Neutrophil (primary cell): ENCODE data around the gene DPP8.
"Not testable (repeated sequence)": the region's sequence is repeated elsewhere in the genome, so short reads cannot be mapped to it uniquely, and the experiment has no call there.

ENCODE experiments used
- H3K27ac ChIP-seq: fragments of 200-600 bp; sonication (generic); 2 replicates; pipeline ENCODE4 v1.5.1; 2016; ENCODE audit warnings: mild to moderate bottlenecking, moderate library complexity
- H3K27me3 ChIP-seq: fragments of 200-600 bp; sonication (generic); 2 replicates; pipeline ENCODE4 v1.6.0; 2016; ENCODE audit warnings: mild to moderate bottlenecking
- H3K36me3 ChIP-seq: fragments of 200-600 bp; sonication (generic); 2 replicates; pipeline ENCODE4 v1.5.1; 2017
- H3K4me1 ChIP-seq, 2 experiments: fragments of 200-600 bp in 1 of 2; sonication (generic) in 1 of 2; 1 replicate in 1 of 2; 2 replicates in 1 of 2; pipeline versions ENCODE4 v1.5.1 to v1.6.1; 2013 to 2016; ENCODE audit warnings: low read depth in 1 of 2, low read length in 1 of 2, mild to moderate bottlenecking in 1 of 2, moderate library complexity in 1 of 2; ENCODE audit not compliant: control insufficient read depth in 1 of 2, insufficient read depth in 1 of 2
- H3K4me3 ChIP-seq, 2 experiments: fragments of 200-600 bp in 1 of 2; sonication (generic) in 1 of 2; 1 replicate in 1 of 2; 2 replicates in 1 of 2; pipeline ENCODE4 v1.5.1; 2013 to 2016; ENCODE audit warnings: low read depth in 1 of 2, low read length in 1 of 2, mild to moderate bottlenecking in 1 of 2, moderate library complexity in 1 of 2
- H3K9me3 ChIP-seq: fragments of 200-600 bp; sonication (generic); 2 replicates; pipeline ENCODE4 v1.5.1; 2016
- CTCF ChIP-seq: fragments of 200-600 bp; sonication (generic); IDR thresholded peaks from 2 replicates; pipeline ENCODE4 v1.5.1; 2016; ENCODE audit warnings: antibody characterized with exemption

The DPP8 gene

DNA sequence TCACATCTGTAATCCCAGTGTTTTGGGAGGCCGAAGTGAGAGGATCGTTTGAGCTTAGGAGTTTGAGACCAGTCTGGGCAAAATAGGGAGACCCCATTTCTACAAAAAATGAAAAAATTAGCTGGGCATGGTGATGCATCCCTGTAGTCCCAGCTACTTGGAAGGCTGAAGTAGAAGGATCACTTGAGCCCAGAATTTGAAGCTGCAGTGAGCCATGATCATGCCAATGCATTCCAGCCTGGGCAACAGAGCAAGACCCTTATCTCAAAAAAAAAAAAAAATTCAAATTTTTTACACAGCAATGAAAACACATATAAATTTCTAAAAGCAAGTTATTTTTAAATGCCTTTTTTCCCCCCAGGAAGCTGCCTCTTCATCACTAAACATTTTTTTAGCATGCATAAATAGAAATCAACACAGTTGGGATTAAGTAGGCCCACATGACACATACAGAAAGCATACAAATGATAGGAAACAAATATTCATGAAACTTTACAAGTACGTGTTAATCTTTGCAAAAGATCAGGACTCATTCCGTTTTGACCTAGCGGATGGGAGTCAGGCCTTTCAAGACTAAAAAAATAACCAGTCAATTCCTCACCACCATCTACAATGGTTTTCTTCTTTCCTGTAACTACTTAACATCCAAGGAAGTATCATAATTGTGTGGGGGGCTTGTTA is 49.1 kb downstream of the DPP8 start:
- Histone ChIP-seq H3K27ac (no peak overlapping the region), H3K4me1 (no peaks in the 10 kb centered on the region), H3K9me3 (no peaks in the 10 kb centered on the region), H3K4me3 (no peak overlapping the region), H3K27me3 (no peaks in the 10 kb centered on the region), H3K36me3 (peaks cover 98% of the 10 kb centered on the region)
- TF ChIP-seq CTCF: no peak

DNA sequence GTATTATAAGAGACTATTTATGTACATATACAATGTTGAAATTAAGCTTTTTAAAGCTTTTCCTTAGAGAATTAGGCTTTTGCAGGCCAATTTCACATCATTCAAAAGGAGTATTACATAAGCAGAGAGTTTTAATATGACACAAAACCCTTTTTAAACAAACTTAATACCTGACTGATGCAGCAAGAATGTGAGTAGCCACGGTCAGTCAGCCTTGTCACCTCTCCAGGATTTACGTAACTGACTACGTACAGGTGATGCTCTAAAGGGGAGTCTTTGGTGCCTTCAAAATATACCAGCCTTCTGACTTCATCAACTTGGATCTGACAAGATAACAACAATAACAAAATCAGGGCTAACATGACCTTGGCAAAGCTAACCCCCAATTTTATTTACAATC is 50.6 kb downstream of the DPP8 start:
- H3K27ac ChIP-seq: no peak overlapping the region
- H3K36me3 ChIP-seq: peaks cover 98% of the 10 kb centered on the region
- H3K4me3 ChIP-seq: no peak overlapping the region
- TF ChIP-seq CTCF: no peak
- H3K27me3 ChIP-seq: no peaks in the 10 kb centered on the region
- no peaks in the 10 kb centered on the region for H3K4me1 ChIP-seq
- H3K9me3 ChIP-seq: no peaks in the 10 kb centered on the region

DNA sequence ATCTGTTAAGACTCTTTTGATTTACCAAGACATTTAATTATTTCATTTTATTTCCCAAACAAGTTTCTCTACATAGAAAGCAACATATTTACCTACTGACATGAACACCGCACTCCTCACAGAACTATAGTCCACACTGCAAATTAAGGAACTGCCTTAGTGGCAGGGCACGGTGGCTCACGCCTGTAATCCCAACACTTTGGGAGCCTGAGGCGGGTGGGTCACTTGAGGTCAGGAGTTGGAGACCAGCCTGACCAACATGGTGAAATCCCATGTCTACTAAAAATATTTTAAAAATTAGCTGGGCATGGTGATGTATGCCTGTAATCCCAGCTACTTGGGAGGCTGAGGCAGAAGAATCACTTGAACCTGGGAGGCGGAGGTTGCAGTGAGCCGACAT is 54.4 kb downstream of the DPP8 start:
- not testable (repeated sequence) for H3K27ac ChIP-seq, H3K27me3 ChIP-seq, H3K9me3 ChIP-seq, H3K4me1 ChIP-seq, H3K4me3 ChIP-seq
- H3K36me3 ChIP-seq: peaks cover 100% of the 10 kb centered on the region

GRCh38 chr15:65460741-65461347 is 56.6 kb downstream of the DPP8 start:
- no peaks in the 10 kb centered on the region for H3K27me3 ChIP-seq
- no peak overlapping the region for H3K27ac ChIP-seq
- peaks cover 100% of the 10 kb centered on the region for H3K36me3 ChIP-seq
- no peak for TF ChIP-seq CTCF
- H3K4me1 ChIP-seq: no peaks in the 10 kb centered on the region
- no peak overlapping the region for H3K4me3 ChIP-seq
- no peaks in the 10 kb centered on the region for H3K9me3 ChIP-seq

GRCh38 chr15:65455256-65455655 is 62.2 kb downstream of the DPP8 start:
- peaks cover 100% of the 10 kb centered on the region for H3K36me3 ChIP-seq
- H3K4me1 ChIP-seq, H3K27ac ChIP-seq, H3K9me3 ChIP-seq, H3K4me3 ChIP-seq, H3K27me3 ChIP-seq: not testable (repeated sequence)

DNA sequence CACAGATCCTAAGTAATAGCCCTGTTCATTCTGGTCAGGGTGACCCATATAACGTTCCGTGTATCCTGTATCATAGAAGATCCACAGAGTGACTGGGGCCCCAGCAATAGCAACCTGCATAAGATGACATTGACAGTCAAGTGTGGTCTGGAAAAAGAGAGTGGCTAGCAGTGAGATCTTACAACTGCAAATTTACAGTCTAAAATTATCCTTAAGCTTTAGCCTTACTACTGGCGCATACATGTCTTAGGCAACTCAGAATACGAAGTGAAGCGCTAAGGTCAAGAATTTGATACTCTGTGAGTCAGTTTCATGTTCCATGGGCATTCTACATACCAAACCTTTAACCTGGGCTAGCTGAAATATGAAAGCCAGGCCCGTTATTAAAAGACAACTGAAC is 65.5 kb downstream of the DPP8 start:
- H3K36me3 ChIP-seq: peaks cover 96% of the 10 kb centered on the region
- no peak overlapping the region for H3K4me3 ChIP-seq
- no peak overlapping the region for H3K27ac ChIP-seq
- H3K9me3 ChIP-seq: no peaks in the 10 kb centered on the region
- H3K27me3 ChIP-seq: no peaks in the 10 kb centered on the region
- no peak for TF ChIP-seq CTCF
- H3K4me1 ChIP-seq: no peaks in the 10 kb centered on the region
